GOT3 (cell line): ENCODE measurements around the gene PLAAT5.

ENCODE experiments used
- DNase-seq: peaks from one replicate; lab custom pipeline; 2025; ENCODE audit warnings: mixed read lengths; lab: John Stamatoyannopoulos, UW

Gene PLAAT5

DNA sequence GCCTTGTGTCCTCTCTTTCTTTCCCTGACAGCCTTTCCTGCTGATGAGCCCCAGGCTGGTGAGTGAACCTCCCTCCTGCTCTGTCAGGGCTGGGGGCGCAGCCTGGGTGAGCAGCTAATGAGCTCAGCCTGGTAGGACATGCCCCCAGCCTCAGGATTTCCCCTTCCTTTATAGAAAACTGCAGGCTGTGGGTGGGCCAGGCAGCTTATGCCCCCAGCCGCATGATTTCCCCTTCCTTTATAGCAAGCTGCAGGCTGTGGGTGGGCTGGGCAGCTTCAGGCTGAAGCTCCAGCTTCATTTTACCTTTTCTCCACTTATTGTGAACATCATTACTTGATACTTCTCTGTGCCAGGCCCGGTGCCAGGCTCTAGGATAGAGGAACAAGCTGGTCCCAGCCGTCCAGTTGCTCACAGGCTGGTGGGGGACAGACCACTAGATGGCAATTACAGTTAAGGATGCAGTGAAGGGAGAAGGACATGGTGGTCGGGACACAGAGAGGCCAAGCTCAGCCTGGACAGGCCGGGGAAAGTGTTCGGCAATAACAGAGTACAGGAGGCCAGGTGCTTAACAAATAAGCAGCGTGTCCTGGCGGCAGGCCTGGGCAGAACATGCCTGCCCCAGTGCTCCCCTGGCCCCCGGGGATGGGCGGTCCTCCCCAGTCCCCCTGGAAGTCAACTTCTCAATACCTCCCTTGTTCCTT lies 20.2 kb upstream of the PLAAT5 start:
- no peak for DNase-seq

DNA sequence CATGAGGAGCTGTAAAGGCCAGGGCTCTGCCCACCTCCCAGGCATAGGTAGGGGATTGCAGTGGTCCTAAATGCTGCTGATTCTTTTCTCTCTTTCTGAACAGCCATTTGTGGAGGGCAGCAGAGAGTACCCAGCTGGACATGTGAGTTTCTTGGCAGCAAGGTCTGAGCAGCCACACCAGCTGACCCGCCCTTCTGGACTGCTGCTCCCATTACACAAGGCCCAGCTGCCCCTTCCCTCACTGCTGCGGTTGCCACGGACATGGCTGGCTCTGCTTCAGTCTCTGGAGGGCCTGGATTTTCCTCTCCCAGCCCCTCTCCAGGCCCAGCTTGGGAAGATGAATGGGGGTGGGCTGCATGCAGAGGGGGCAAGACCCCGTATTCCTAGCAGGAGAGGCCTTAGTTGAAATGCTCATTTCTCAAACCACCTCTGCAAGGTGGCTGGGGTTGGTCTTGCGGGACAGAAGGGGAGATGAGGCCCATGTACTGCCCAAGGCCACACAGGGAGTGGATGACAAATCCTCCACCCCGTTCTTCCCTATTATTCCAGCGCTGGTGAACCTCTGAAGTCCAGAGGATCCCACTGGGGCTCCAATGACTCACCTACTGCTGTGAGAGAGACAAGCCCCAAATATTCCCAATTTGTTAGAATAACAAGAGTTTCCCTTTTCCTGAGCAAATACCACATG lies 19.5 kb upstream of the PLAAT5 start:
- peak; percentile 38 for DNase-seq

DNA sequence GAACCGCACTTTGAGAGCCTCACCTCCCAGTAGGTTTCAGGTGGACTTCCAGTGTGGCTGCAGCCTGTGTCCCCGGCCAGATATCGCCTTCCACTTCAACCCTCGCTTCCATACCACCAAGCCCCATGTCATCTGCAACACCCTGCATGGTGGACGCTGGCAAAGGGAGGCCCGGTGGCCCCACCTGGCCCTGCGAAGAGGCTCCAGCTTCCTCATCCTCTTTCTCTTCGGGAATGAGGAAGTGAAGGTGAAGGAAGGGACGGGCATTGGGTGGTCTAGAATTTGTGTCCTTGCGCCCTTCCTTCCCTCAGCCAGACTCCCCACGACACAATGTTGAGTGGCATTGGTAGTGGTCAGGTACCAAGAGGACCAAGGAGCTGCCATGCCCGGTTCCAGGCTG lies 17.8 kb upstream of the PLAAT5 start:
- no peak for DNase-seq

DNA sequence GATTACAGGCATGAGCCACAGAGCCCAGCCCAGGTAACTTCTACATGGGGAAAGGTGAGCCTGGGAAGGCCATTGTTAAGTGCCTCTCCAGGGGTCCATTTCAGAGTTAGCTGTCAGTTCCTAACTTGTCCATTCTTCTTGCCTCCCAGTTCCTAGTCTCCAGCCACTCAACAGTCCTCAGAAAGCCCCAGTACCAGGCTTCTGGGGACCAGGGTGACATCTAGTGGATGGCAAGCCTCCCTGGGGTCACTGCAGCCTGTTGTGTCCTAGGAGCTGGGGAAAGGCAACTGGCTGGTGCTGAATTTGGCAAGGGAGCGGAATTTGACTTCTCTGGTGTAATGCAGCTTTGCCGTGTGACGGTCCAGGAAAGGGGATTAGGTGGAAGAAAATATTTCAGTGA lies 17.0 kb upstream of the PLAAT5 start:
- no peak for DNase-seq

DNA sequence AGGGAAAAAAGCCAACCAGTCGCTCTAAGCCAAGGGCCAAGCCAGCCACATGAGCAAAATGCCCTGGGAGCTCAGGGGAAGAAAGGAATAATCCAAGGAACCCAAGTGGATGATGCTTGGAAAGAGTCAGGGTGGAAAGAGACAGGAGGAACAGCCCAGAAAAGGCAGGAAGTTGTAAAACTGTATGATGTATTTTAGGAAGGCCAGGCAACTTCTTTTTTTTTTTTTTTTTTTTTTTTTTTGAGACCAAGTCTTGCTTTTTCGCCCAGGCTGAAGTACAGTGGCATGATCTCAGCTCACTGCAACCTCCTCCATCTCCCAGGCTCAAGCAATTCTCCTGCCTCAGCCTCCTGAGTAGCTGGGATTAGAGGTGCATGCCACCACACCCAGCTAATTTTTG lies 16.5 kb upstream of the PLAAT5 start:
- DNase-seq, result no peak

DNA sequence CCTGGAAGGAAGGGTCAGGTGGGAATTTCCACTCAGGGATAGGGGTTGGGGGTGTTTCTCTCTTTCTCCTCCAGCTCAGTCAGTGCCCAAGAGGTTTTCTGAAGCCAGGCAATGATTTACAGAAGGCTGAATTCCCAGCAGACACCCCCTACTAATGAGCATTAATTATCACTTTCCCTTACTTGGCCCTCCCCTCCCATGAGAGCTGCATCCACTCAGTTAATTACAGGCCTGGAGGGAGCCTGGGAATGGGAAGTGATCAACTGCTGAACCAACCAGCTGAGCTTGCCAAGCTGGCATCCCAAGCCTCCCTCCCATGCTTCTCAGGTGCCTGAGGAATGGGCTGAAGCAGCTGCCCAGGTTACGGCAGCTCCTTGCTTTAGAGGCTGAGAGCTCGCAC lies 15.9 kb upstream of the PLAAT5 start:
- no peak for DNase-seq

DNA sequence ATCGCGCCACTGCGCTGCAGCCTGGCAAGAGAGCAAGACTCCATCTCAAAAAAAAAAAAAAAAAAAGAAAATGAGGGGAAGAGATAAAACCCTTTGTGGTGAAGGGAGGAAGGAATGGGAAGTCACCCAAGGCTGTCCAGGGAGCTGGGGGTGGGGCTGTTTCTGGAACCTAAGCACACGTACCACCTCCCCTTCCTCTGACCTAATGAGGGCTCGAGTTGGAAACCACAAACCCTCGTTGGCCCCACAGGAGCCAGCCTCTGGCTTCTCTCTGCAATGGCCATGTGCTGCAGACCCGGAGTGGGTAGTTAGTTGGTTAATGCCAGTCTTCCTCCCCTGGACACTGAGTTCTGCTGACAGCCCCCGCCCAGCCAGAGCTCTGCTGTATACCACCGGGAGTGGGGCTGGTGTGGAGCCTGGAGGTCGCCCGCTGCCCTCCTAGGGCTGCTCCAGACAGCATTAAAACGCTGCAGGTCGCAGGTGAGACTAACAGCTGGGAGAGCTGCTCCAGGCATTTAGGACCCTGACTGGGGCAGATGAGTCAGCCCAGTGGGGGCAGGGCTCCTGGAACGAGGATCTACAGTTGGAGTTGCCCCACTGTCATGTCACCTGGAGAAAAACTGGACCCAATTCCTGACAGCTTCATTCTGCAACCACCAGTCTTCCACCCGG lies 15.0 kb upstream of the PLAAT5 start, which contains the start of gene LGALS12:
TSS of gene LGALS12 (plus strand) at position 228 of the 672 bp plus-strand sequence. CDS start at position 603, 375 bp downstream.
- DNase-seq, result no peak

DNA sequence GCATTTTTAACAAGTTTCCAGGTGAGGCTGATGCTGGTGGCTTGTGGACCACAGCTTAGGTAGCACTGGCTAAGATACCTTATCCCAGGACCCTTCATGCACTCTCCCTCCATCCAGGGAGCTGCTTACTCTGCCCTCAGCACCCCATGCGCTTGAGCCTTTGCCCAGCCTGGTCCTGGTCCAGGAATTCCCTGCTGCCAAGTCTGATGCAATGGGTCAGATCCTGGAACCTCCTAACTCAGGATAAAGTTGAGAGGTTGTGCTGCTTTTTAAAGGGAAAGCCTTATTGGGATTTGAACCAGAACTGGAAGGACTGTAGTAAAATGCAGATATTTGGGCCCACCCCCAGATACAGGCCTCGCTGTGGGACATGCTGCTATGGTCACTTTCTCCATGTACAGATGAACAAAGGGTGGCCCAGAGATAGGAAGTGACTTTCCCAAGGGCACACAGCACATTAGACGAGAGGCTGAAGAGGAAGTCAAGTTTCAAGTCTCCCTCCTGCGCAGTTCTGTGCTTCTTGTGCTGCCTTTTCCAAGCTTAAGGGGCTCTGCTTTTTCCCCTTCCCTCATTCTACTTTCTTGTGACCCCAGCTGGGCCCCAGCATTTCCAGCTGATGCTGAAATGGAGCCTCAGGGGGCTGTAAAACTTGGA lies 14.1 kb upstream of the PLAAT5 start:
- no peak for DNase-seq

DNA sequence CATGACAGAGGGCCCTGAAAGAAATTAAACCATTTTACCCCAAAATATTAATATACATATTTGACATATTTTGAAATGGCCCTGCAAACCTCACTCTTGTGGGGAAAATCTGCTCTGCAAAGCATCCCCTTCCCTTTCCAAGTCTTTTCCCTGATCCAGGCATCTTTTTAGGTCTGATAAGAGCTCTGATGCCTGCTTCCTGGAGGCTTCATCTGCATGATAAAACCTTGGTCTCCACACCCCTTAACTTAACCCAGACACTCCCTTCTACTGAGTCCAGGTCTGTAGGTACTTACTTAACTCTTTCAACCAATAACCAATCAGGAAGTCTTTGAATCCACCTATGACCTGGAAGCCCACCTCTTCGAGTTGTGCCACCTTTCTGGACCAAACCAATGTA lies 13.1 kb upstream of the PLAAT5 start:
- no peak for DNase-seq

DNA sequence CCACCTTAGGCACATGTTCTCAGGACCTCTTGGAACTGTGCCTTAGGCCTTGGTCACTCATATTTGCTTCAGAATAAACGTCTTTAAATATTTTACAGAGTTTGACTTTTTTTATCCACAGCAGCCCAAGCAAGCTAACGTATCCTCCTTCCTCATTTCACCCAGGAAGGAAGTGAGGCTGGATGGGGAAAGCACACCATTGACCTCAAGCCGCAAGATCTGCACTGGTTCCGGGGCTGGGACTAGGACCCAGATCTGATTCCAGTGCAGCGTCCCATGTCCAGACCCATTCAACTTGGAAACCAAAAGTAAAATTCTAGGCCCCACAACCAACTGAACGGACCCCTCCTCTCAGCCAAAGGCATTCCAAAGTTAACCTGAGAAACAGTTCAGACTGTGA lies 12.5 kb upstream of the PLAAT5 start:
- no peak for DNase-seq

DNA sequence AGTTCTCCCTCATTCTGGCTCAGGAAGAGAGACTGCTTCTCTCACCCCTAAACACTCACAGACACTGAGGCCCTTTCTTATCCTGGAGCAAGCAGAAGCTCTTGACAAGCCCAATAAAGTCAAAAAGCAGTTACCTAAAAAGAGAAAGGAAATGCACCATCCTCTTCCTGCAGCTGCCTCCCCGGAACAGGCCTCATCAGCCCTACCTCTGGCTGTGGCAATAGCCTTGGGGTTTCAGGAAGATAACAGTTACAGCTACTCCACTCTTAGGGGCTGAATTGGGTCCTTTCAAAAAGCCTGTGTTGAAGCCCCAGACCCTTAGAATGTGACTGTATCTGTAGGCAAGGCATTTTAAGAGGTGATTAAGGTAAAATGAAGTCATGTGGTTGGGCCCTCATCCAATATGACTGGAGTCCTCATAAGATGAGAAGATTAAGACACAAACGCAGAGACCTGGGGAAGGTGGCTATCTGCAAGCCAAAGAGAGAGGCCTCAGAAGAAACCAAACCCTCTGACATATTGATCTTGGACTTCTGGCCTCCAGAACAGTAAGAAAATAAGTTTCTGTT lies 11.4 kb upstream of the PLAAT5 start:
- no peak for DNase-seq

DNA sequence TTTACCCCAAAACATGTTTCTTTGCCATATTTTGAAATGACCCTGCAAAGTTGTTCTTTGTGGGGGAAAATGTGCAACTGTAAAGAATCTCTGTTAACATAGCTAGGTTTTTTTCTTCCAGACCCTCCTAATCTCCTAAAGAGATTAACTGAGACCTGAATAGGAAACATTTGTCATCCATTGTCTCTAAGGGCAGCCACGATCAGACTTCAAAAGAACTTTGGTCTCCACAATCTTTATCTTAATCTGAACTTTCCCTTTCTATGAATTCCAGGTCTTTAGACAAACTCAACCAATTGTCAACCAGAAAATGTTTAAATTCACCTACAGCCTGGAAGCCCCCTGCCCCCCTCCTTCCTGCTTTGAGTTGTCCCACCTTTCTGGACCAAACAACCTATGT lies 10.3 kb upstream of the PLAAT5 start:
- DNase-seq, result no peak

DNA sequence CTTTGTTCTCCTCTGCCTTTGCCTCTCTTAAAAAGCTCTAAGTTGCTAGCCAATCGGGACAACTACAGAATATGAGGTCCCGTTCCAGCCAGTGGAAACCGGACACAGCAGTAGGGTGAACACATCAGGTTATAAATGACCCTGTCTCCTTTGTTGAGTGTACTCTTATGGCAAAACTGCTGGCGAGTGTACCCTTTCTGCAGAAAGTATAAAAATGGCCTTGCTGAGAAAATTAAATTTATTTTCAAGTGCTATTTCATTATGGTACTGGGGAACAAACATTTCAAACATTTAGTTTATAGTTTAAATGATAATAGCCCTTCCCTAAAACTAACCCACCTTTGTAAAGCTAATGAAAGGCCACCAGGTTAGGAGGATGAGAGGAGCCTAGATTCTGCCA lies 8.9 kb upstream of the PLAAT5 start:
- DNase-seq, result no peak

DNA sequence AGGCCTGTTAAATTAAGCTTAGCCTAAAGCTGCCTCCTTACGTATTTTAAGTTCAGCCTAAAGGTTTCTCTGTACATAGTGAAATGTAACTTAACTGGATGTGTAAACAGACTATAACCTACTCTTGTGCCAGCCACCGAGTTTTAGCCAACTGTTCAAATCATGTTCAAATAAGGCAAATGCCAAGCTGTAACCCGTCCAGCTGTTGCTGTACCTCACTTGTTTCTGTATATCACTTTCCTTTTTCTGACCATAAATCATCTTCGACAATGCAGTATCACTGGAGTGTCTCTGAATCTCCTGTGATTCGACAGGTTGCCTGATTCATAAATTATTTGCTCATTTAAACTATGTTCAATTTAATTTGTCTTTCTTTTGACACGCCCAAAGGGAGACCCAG lies 4.0 kb upstream of the PLAAT5 start:
- DNase-seq, result no peak

DNA sequence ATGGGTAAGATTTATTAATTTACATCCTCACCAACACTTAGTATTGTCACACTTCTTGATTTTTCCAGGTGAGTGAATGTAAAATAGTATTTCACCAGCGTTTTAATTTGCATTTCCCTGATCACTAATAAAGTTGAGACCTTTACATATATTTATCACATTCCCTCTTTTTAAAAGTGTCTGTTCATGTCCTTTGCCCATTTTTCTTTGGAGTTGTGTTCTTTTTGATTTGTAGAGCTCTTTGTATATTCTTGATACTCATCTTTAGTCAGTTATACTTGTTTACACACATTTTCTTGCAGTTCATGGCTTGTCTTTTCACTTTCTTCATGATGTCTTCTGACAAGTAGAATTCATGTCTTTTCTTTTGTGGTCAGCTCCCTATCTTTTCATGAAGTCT lies 2.2 kb upstream of the PLAAT5 start:
- DNase-seq, result no peak

DNA sequence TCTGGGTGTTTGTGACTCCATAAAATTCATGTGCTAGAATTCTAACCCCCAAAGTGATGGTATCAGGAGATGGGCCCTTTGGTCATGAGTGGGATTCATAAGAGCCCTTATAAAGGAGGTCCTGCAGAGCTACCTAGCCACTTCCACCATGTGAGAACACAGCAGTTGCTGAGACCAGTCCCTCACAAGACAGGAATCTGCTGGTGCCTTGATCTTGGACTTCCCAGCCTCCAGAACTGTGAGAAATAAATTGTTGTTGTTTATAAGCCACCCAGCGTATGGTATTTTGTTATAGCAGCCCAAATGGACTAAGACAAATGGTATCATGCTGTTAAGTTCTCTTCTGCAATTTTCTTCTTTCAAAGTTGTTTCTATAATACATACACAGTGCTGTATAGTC lies 1.5 kb upstream of the PLAAT5 start:
- DNase-seq, result no peak

DNA sequence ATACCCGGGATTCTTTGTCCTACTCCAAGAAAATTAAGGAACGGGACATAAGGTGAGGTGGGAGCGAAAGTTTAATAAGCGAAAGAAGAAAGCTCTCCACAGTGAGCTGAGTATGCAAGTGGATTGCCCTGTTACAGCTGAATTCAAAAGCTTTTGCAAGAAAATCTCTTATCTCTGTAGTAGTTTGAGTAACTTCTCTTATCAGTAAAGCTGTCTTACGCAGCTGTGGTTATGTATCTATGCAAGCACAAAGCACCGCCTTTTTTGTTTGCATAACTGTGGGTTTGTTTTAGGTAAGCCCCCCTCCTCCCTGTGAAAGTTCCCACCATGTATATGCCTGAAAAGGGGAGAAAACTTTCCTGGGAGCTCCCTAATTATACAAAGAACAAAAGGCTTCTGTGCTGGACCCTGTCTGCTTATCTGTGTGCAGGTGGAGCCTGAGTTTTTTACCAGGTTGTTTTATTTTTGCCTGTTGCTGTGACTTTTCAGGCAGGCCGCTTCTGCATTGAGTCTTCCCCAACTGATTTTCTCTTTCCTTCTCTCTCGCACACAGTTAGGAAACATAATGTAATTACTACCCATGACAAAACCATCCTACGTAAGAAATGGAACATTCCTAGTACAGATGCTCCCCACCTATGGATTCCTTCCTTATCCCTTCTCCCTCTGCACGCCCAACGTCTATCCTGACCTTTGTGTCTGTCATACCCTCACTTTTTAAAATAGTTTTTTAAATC lies 837 bp upstream of the PLAAT5 start:
- DNase-seq, result no peak

DNA sequence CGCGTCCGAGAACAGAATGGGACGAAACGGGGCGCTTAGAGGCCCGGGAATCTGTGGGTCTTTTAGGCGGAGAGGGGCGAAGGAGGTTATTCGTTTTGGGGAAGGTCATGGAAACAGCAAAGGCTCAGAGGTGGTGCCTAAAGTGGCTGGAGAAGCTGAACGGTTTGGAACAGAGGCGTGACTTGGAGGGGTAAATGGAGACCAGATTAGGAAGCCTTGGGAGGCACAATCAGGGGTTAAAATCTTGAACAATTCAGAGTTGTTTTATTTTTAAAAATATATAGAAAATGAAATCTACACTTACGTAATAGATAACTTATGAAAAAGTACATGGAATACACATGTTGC lies 247 bp upstream of the PLAAT5 start:
- DNase-seq, result no peak

DNA sequence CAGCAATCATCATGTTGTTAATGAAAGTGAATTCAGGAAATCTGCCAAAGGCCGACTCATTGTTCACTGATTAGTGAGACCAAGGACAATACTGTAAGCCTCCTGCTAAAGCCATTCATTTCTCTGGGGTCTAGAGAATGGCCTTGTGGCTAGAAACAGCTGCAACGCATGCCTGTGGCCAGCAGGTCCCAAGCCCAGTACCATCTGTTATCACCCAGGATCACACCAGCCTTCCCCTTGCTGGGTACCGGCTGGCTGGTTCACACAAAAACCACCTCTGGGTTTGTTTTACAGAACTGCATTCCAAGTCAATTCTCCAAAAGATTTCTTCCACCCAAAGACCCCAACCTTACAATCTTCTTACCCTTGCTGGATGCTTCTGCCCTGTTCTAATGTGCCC lies 1.1 kb downstream of the PLAAT5 start:
- no peak for DNase-seq

DNA sequence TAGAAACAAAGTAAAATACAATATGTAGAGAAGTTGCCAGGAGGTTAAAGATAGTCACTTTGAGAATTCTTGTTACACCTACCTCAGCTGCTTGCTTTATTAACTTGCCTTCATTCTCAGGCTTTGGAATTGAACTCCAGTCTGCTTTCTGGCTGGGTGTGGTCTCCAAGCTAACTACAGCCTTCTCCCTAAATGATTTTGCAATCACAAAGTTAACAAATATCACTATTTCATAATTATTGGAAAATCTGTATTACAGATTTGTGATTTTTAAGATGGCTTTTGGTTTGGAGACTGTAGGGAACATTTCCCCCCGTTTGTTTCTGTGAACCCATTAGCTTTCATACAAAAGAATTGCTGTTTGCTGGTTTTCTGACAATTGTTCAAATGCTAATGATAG lies 2.2 kb downstream of the PLAAT5 start:
- no peak for DNase-seq

DNA sequence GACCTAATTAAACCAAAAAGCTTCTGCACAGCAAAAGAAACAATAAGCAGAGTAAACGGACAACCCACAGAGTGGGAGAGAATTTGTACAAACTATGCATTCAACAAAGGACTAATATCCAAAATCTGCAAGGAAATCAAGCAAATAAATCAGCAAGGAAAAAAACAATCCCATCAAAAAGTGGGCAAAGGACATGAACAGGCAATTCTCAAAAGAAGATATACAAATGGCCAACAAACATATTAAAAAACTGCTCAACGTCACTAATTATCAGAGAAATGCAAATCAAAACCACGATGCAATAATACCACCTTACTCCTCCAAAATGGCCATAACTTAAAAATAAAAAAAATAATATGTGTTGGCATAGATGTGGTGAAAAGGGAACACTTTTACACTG lies 5.2 kb downstream of the PLAAT5 start:
- no peak for DNase-seq

DNA sequence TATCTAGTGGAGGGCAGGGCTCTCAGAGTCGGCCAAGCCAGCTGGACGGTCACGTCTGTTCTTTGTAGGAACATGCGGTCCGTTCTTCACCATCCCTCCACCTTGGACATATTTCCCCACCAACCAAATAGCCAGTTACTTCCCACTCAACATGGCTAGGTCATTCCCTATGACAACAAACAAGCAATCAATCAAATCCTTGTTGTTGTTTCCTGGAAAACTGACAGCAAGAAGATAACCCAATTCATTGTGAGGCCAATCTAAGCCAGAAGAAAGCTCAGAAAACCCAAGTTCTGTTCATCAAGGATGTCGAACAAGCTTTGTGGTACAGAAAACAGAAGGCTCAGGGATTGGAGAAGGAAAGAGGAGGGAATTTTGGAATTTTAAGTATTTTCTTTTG lies 10.9 kb downstream of the PLAAT5 start:
- DNase-seq, result no peak
